GM12878 (cell line): ENCODE results near the gene OSGIN1. TPM values are rescaled to one million over a fixed set of nuclear protein-coding genes. Genes with fewer than 3 reads are reported as not detected.

Experiments
- ATAC-seq: fragments of 200-7000 bp; cut with Tn5 transposase; 3 replicates; pipeline ENCODE4 v1.9.1; 2020; ENCODE audit warnings: mild to moderate bottlenecking, moderate library complexity
- BruUV-seq: library from RNA; stranded (reverse); fragments of 400-500 nt; replicated peaks from 2 replicates; lab custom pipeline; 2021; lab: Mats Ljungman, UMichigan
- CTCF ChIA-PET: fragments of 300-600 bp; sonication (Branson Sonifier 250); formaldehyde crosslinking; extraction: SDS; loops from one replicate; lab custom pipeline; 2021; ENCODE audit warnings: inconsistent platforms; lab: Yijun Ruan, JAX
- POLR2A ChIA-PET: fragments of 350-600 bp; formaldehyde crosslinking; extraction: SDS; loops from one replicate; lab custom pipeline; 2021; ENCODE audit warnings: inconsistent platforms; lab: Charles Lee
- RAD21 ChIA-PET: fragments of 300-600 bp; sonication (Branson Sonifier 250); formaldehyde crosslinking; loops from one replicate; lab custom pipeline; 2023; ENCODE audit warnings: antibody characterized with exemption; ENCODE audit not compliant: unreplicated experiment; lab: Charles Lee
- SMC1A ChIA-PET: fragments of 300-600 bp; sonication (Branson Sonifier 250); formaldehyde crosslinking; loops from one replicate; lab custom pipeline; 2023; ENCODE audit not compliant: unreplicated experiment, uncharacterized antibody; lab: Charles Lee
- DNase-seq: peaks from one replicate; pipeline ENCODE4 v3.0.0-alpha.2; 2011; ENCODE audit warnings: low read depth, low spot score
- FAIRE-seq: peaks from 3 replicates; lab custom pipeline; 2011; peaks lifted over from hg19 to GRCh38; lab: Jason Lieb, UNC
- H2AFZ ChIP-seq: 2 replicates; pipeline ENCODE4 v1.6.0; 2011; ENCODE audit warnings: low read depth, low read length, control low read depth; ENCODE audit not compliant: control insufficient read depth
- H3K27ac ChIP-seq: 2 replicates; pipeline ENCODE4 v1.5.1; 2011; ENCODE audit warnings: control low read depth; ENCODE audit not compliant: control insufficient read depth, insufficient read depth
- H3K27me3 ChIP-seq, 2 experiments: replicated peaks in 1 of 2; 2 replicates each; pipeline versions ENCODE4 v1.6.0 to v1.6.1; 2011; ENCODE audit warnings: low read length in 1 of 2; ENCODE audit not compliant: control insufficient read depth in 2 of 2, insufficient read depth in 2 of 2
- H3K36me3 ChIP-seq, 2 experiments: 2 replicates each; pipeline ENCODE4 v1.5.1; 2011; ENCODE audit warnings: low read length in 1 of 2; ENCODE audit not compliant: control insufficient read depth in 2 of 2, insufficient read depth in 2 of 2
- H3K4me1 ChIP-seq: 2 replicates; pipeline ENCODE4 v1.6.1; 2011; ENCODE audit warnings: mild to moderate bottlenecking, low read length, moderate library complexity, mixed read lengths; ENCODE audit not compliant: control insufficient read depth, insufficient read depth
- H3K4me2 ChIP-seq: 2 replicates; pipeline ENCODE4 v1.6.0; 2011; ENCODE audit warnings: control low read depth; ENCODE audit not compliant: control insufficient read depth, insufficient read depth
- H3K4me3 ChIP-seq: fragments of 200-600 bp; sonication (generic); 2 replicates; pipeline ENCODE4 v1.5.1; 2016
- H3K79me2 ChIP-seq: 2 replicates; pipeline ENCODE4 v1.6.0; 2011; ENCODE audit warnings: low read length; ENCODE audit not compliant: control insufficient read depth, insufficient read depth
- H3K9ac ChIP-seq: 2 replicates; pipeline ENCODE4 v1.8.0; 2011; ENCODE audit warnings: low read length, control low read depth, mixed read lengths; ENCODE audit not compliant: control insufficient read depth, insufficient read depth
- H3K9me3 ChIP-seq: replicated peaks from 3 replicates; pipeline ENCODE4 v1.5.1; 2011; ENCODE audit warnings: mild to moderate bottlenecking, low read length; ENCODE audit not compliant: control insufficient read depth, insufficient read depth
- H4K20me1 ChIP-seq: 2 replicates; pipeline ENCODE4 v1.6.0; 2011; ENCODE audit not compliant: control insufficient read depth, insufficient read depth
- BACH1 ChIP-seq: fragments of 450-650 bp; IDR thresholded peaks from 2 replicates; pipeline ENCODE4 v1.6.1; 2017; ENCODE audit warnings: mild to moderate bottlenecking, borderline replicate concordance
- CEBPB ChIP-seq, 2 experiments: fragments of 150-350 bp in 1 of 2; IDR thresholded peaks; 2 replicates each; pipeline ENCODE4 v1.6.1; 2012 to 2014; ENCODE audit warnings: low read depth in 2 of 2, low read length in 2 of 2, borderline replicate concordance in 1 of 2, inconsistent platforms in 1 of 2
- FOXM1 ChIP-seq: IDR thresholded peaks from 2 replicates; pipeline ENCODE4 v1.6.1; 2012; ENCODE audit warnings: low read depth, mild to moderate bottlenecking, inconsistent platforms, low read length, moderate library complexity
- JUND ChIP-seq: IDR thresholded peaks from 2 replicates; pipeline ENCODE4 v1.6.1; 2012; ENCODE audit warnings: low read depth, mild to moderate bottlenecking, low read length, improper control_type of control experiment, moderate library complexity
- MEF2A ChIP-seq: IDR thresholded peaks from 2 replicates; pipeline ENCODE4 v1.6.1; 2011; ENCODE audit warnings: low read depth, mild to moderate bottlenecking, low read length, moderate library complexity; ENCODE audit not compliant: insufficient read depth
- NR2C1 ChIP-seq: fragments of 450-650 bp; IDR thresholded peaks from 2 replicates; pipeline ENCODE4 v1.6.1; 2017; ENCODE audit warnings: antibody characterized with exemption, mild to moderate bottlenecking, moderate library complexity
- SIN3A ChIP-seq: IDR thresholded peaks from 2 replicates; pipeline ENCODE4 v1.6.1; 2012; ENCODE audit warnings: low read depth, low read length, improper control_type of control experiment
- SMAD5 ChIP-seq: IDR thresholded peaks from 2 replicates; pipeline ENCODE4 v1.6.1; 2016; ENCODE audit warnings: antibody characterized with exemption, low read depth
- SP1 ChIP-seq: IDR thresholded peaks from one replicate; pipeline ENCODE4 v1.6.1; 2011; ENCODE audit warnings: low read depth, low read length
- SRF ChIP-seq, 2 experiments: IDR thresholded peaks; 2 replicates each; pipeline ENCODE4 v1.6.1; 2011; ENCODE audit warnings: low read depth in 2 of 2, low read length in 2 of 2, mild to moderate bottlenecking in 1 of 2, moderate library complexity in 1 of 2
- ZSCAN29 ChIP-seq: fragments of 450-650 bp; IDR thresholded peaks from 2 replicates; pipeline ENCODE4 v1.6.1; 2017; ENCODE audit warnings: mild to moderate bottlenecking, moderate library complexity
- WGBS: methylation state at CpG from one replicate; pipeline ENCODE4 v1.1.6; 2016; ENCODE audit warnings: low lambda C conversion rate; ENCODE audit not compliant: insufficient replicate concordance, insufficient coverage; ENCODE audit errors: missing lambda C conversion rate; 5-methylcytosine and 5-hydroxymethylcytosine counted together
- in situ Hi-C: fragments of 300-500 bp; cut with MboI; formaldehyde crosslinking; loops from 9 replicates; pipeline ENCODE4 v1.14.3; 2018; ENCODE audit warnings: mixed read lengths
- intact Hi-C: fragments of 100-400 bp; cut with micrococcal nuclease; formaldehyde crosslinking; loops from one replicate; pipeline ENCODE4 v1.14.2; 2022; ENCODE audit not compliant: unreplicated experiment
- polyA plus RNA-seq, 11 experiments: library from polyadenylated mRNA; depleted of rRNA in 4 of 11; unstranded in 6 of 11; stranded (reverse) in 5 of 11; fragments of >200 nt; fragmentation: Nextera tagmentation in 4 of 11; fragmentation: Illumina TruSeq in 1 of 11; extraction: Ambion mirVana in 4 of 11; extraction: Trizol in 1 of 11; gene quantifications; 1 replicate in 1 of 11; 2 replicates in 10 of 11; pipeline versions ENCODE4 v1.2.1 to v1.2.3, GENCODE V29; 2011 to 2016; ENCODE audit warnings: inconsistent platforms in 2 of 11, missing spikeins in 2 of 11, low read depth in 1 of 11
- total RNA-seq, 4 experiments: library from RNA; depleted of rRNA in 3 of 4; stranded (reverse); fragments of >200 nt in 3 of 4; fragmentation: Illumina TruSeq in 1 of 4; extraction: Trizol in 1 of 4; gene quantifications; 2 replicates each; pipeline versions ENCODE4 v1.2.1 to v1.2.3, GENCODE V29; 2013 to 2021
- TF ChIP-seq, protein P1 (sequence below): fragments of 450-650 bp; IDR thresholded peaks from 2 replicates; pipeline ENCODE4 v1.6.1; 2017; ENCODE audit warnings: mild to moderate bottlenecking, low read depth, inconsistent platforms; ENCODE audit not compliant: poor library complexity, severe bottlenecking

Gene OSGIN1
- total and polyA plus RNA-seq, 10 of the 15 experiments (the other 5 are each of a cell fraction or from before 2014, with no cell fraction given) = 0.06 to 0.18 (median 0.13) TPM; not detected in 5

GRCh38 chr16:83930730-83931500 lies 22.1 kb upstream of the OSGIN1 start:
- ATAC-seq (no peak), DNase-seq (no peak), FAIRE-seq (no peak)
- H3K27ac ChIP-seq = no peak overlapping the region
- H3K4me2 ChIP-seq = no peak overlapping the region
- no peaks in the 10 kb centered on the region for H3K9me3 ChIP-seq
- 66% methylated on average over 22 of the region's 22 CpGs for WGBS
- ChIA-PET CTCF (no interaction called here), SMC1A (no interaction called here), RAD21 (no interaction called here), POLR2A (no interaction called here)
- H2AFZ ChIP-seq = no peak overlapping the region
- H3K79me2 ChIP-seq = no peaks in the 10 kb centered on the region
- no peak overlapping the region for H3K9ac ChIP-seq
- no peaks in the 10 kb centered on the region for H3K36me3 ChIP-seq
- no TSS peak for BruUV-seq
- H3K4me3 ChIP-seq = no peak overlapping the region
- no peaks in the 10 kb centered on the region for H3K4me1 ChIP-seq
- no peaks in the 10 kb centered on the region for H3K27me3 ChIP-seq
- in situ Hi-C loops = no loop called here
- TF ChIP-seq, protein P1, sequence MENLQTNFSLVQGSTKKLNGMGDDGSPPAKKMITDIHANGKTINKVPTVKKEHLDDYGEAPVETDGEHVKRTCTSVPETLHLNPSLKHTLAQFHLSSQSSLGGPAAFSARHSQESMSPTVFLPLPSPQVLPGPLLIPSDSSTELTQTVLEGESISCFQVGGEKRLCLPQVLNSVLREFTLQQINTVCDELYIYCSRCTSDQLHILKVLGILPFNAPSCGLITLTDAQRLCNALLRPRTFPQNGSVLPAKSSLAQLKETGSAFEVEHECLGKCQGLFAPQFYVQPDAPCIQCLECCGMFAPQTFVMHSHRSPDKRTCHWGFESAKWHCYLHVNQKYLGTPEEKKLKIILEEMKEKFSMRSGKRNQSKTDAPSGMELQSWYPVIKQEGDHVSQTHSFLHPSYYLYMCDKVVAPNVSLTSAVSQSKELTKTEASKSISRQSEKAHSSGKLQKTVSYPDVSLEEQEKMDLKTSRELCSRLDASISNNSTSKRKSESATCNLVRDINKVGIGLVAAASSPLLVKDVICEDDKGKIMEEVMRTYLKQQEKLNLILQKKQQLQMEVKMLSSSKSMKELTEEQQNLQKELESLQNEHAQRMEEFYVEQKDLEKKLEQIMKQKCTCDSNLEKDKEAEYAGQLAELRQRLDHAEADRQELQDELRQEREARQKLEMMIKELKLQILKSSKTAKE = no peak
- no peak for TF ChIP-seq BACH1
- no peak for TF ChIP-seq CEBPB (IDR thresholded peaks at IDR 0.05; ENCODE audit: borderline replicate concordance in 1 of 2, low read depth in 2 of 2, low read length in 2 of 2)
- TF ChIP-seq JUND = no peak
- TF ChIP-seq SMAD5 = no peak
- no peak for TF ChIP-seq NR2C1
- TF ChIP-seq FOXM1 = no peak
- TF ChIP-seq SIN3A = no peak
- TF ChIP-seq SRF (IDR thresholded peaks at IDR 0.05; ENCODE audit: low read depth in 2 of 2, low read length in 2 of 2) = no peak
- no peak for TF ChIP-seq SP1
- TF ChIP-seq ZSCAN29 = no peak
- TF ChIP-seq MEF2A = no peak
- TF ChIP-seq, all 136 proteins: peak for 0
- intact Hi-C loops = no loop called here
- no peaks in the 10 kb centered on the region for H4K20me1 ChIP-seq
